ENCODE measurements around the gene SPEF2. TPM values are rescaled to one million over a fixed set of nuclear protein-coding genes. Genes with fewer than 3 reads are reported as not detected.
"Not testable (repeated sequence)": the region's sequence is repeated elsewhere in the genome, so short reads cannot be mapped to it uniquely, and the experiment has no call there.

SPEF2 gene
- total RNA-seq, 1 donor from 2014 or later = 3.7 TPM

- no peak overlapping the region for H3K4me3 ChIP-seq (ENCODE audit: low read length in 3 of 3)
- H3K36me3 ChIP-seq (ENCODE audit: control insufficient read depth in 3 of 3, insufficient read depth in 3 of 3, low read length in 3 of 3) = no peaks in the 10 kb centered on the region
- no peak overlapping the region for H3K9ac ChIP-seq (ENCODE audit: low read depth in 1 of 3, low read length in 3 of 3)
- H3K9me3 ChIP-seq (ENCODE audit: control insufficient read depth in 3 of 3, low read length in 3 of 3) = no peaks in the 10 kb centered on the region
- H3K27ac ChIP-seq (ENCODE audit: low read depth, low read length) = no peak overlapping the region
- peaks cover 0 to 2% (median 0%) of the 10 kb centered on the region in 3 donors for H3K4me1 ChIP-seq (ENCODE audit: control insufficient read depth in 3 of 3, insufficient read depth in 3 of 3, low read length in 3 of 3)
- no peaks in the 10 kb centered on the region for H3K27me3 ChIP-seq (ENCODE audit: control insufficient read depth in 3 of 3, insufficient read depth in 3 of 3, low read length in 3 of 3)
These were observed 225.2 kb downstream of the SPEF2 start for GRCh38 chr5:35842856-35843255.

- not testable (repeated sequence) for H3K4me1 ChIP-seq (ENCODE audit: control insufficient read depth in 3 of 3, insufficient read depth in 3 of 3, low read length in 3 of 3); H3K4me3 ChIP-seq (ENCODE audit: low read length in 3 of 3); H3K36me3 ChIP-seq (ENCODE audit: control insufficient read depth in 3 of 3, insufficient read depth in 3 of 3, low read length in 3 of 3); H3K27ac ChIP-seq (ENCODE audit: low read depth, low read length); H3K27me3 ChIP-seq (ENCODE audit: control insufficient read depth in 3 of 3, insufficient read depth in 3 of 3, low read length in 3 of 3); H3K9ac ChIP-seq (ENCODE audit: low read depth in 1 of 3, low read length in 3 of 3); H3K9me3 ChIP-seq (ENCODE audit: control insufficient read depth in 3 of 3, low read length in 3 of 3)
These were observed 227.8 kb downstream of the SPEF2 start for GRCh38 chr5:35845508-35845907.

GRCh38 chr5:35847491-35847890, 229.8 kb downstream of the SPEF2 start:
- H3K27ac ChIP-seq (ENCODE audit: low read depth, low read length) = no peak overlapping the region

GRCh38 chr5:35847961-35848360, 230.3 kb downstream of the SPEF2 start:
- Histone ChIP-seq H3K27ac (ENCODE audit: low read depth, low read length) (no peak overlapping the region), H3K9me3 (ENCODE audit: control insufficient read depth in 3 of 3, low read length in 3 of 3) (no peaks in the 10 kb centered on the region), H3K4me3 (ENCODE audit: low read length in 3 of 3) (no peak overlapping the region)

More at GRCh38 chr5:35847491-35847890, 229.8 kb downstream of the SPEF2 start:
- H3K27me3 ChIP-seq (ENCODE audit: control insufficient read depth in 3 of 3, insufficient read depth in 3 of 3, low read length in 3 of 3) = no peaks in the 10 kb centered on the region
- H3K9me3 ChIP-seq (ENCODE audit: control insufficient read depth in 3 of 3, low read length in 3 of 3) = no peaks in the 10 kb centered on the region
- H3K36me3 ChIP-seq (ENCODE audit: control insufficient read depth in 3 of 3, insufficient read depth in 3 of 3, low read length in 3 of 3) = no peaks in the 10 kb centered on the region
- no peak overlapping the region for H3K9ac ChIP-seq (ENCODE audit: low read depth in 1 of 3, low read length in 3 of 3)
- H3K4me3 ChIP-seq (ENCODE audit: low read length in 3 of 3) = no peak overlapping the region
- H3K4me1 ChIP-seq (ENCODE audit: control insufficient read depth in 3 of 3, insufficient read depth in 3 of 3, low read length in 3 of 3) = peaks cover 0 to 6% (median 4%) of the 10 kb centered on the region in 3 donors

GRCh38 chr5:35849860-35850259, 232.2 kb downstream of the SPEF2 start:
- Histone ChIP-seq H3K9ac (ENCODE audit: low read depth in 1 of 3, low read length in 3 of 3) (no peak overlapping the region), H3K9me3 (ENCODE audit: control insufficient read depth in 3 of 3, low read length in 3 of 3) (no peaks in the 10 kb centered on the region), H3K4me1 (ENCODE audit: control insufficient read depth in 3 of 3, insufficient read depth in 3 of 3, low read length in 3 of 3) (peaks cover 0 to 6% (median 4%) of the 10 kb centered on the region in 3 donors), H3K27me3 (ENCODE audit: control insufficient read depth in 3 of 3, insufficient read depth in 3 of 3, low read length in 3 of 3) (no peaks in the 10 kb centered on the region), H3K36me3 (ENCODE audit: control insufficient read depth in 3 of 3, insufficient read depth in 3 of 3, low read length in 3 of 3) (no peaks in the 10 kb centered on the region), H3K4me3 (ENCODE audit: low read length in 3 of 3) (no peak overlapping the region), H3K27ac (ENCODE audit: low read depth, low read length) (no peak overlapping the region)

More at GRCh38 chr5:35847961-35848360, 230.3 kb downstream of the SPEF2 start:
- no peaks in the 10 kb centered on the region for H3K36me3 ChIP-seq (ENCODE audit: control insufficient read depth in 3 of 3, insufficient read depth in 3 of 3, low read length in 3 of 3)
- H3K9ac ChIP-seq (ENCODE audit: low read depth in 1 of 3, low read length in 3 of 3) = no peak overlapping the region
- H3K27me3 ChIP-seq (ENCODE audit: control insufficient read depth in 3 of 3, insufficient read depth in 3 of 3, low read length in 3 of 3) = no peaks in the 10 kb centered on the region
- H3K4me1 ChIP-seq (ENCODE audit: control insufficient read depth in 3 of 3, insufficient read depth in 3 of 3, low read length in 3 of 3) = peaks cover 0 to 6% (median 4%) of the 10 kb centered on the region in 3 donors

GRCh38 chr5:35850967-35851680, 233.5 kb downstream of the SPEF2 start:
- Histone ChIP-seq H3K9ac (ENCODE audit: low read depth in 1 of 3, low read length in 3 of 3) (no peak overlapping the region), H3K4me3 (ENCODE audit: low read length in 3 of 3) (peak overlapping the region; percentile 29 to 38 (median 31)), H3K36me3 (ENCODE audit: control insufficient read depth in 3 of 3, insufficient read depth in 3 of 3, low read length in 3 of 3) (no peaks in the 10 kb centered on the region), H3K27me3 (ENCODE audit: control insufficient read depth in 3 of 3, insufficient read depth in 3 of 3, low read length in 3 of 3) (no peaks in the 10 kb centered on the region), H3K9me3 (ENCODE audit: control insufficient read depth in 3 of 3, low read length in 3 of 3) (no peaks in the 10 kb centered on the region), H3K4me1 (ENCODE audit: control insufficient read depth in 3 of 3, insufficient read depth in 3 of 3, low read length in 3 of 3) (peaks cover 0 to 6% (median 4%) of the 10 kb centered on the region in 3 donors), H3K27ac (ENCODE audit: low read depth, low read length) (no peak overlapping the region)

- H3K27ac ChIP-seq (ENCODE audit: low read depth, low read length) = no peak overlapping the region
- no peaks in the 10 kb centered on the region for H3K36me3 ChIP-seq (ENCODE audit: control insufficient read depth in 3 of 3, insufficient read depth in 3 of 3, low read length in 3 of 3)
- no peak overlapping the region for H3K4me3 ChIP-seq (ENCODE audit: low read length in 3 of 3)
- no peaks in the 10 kb centered on the region for H3K27me3 ChIP-seq (ENCODE audit: control insufficient read depth in 3 of 3, insufficient read depth in 3 of 3, low read length in 3 of 3)
- no peak overlapping the region for H3K9ac ChIP-seq (ENCODE audit: low read depth in 1 of 3, low read length in 3 of 3)
- no peaks in the 10 kb centered on the region for H3K9me3 ChIP-seq (ENCODE audit: control insufficient read depth in 3 of 3, low read length in 3 of 3)
- peaks cover 0 to 6% (median 4%) of the 10 kb centered on the region in 3 donors for H3K4me1 ChIP-seq (ENCODE audit: control insufficient read depth in 3 of 3, insufficient read depth in 3 of 3, low read length in 3 of 3)
These were observed 234.5 kb downstream of the SPEF2 start for GRCh38 chr5:35852084-35852734.

GRCh38 chr5:35852773-35853172, 235.1 kb downstream of the SPEF2 start:
- Histone ChIP-seq H3K4me1 (ENCODE audit: control insufficient read depth in 3 of 3, insufficient read depth in 3 of 3, low read length in 3 of 3) (peaks cover 0 to 4% (median 4%) of the 10 kb centered on the region in 3 donors), H3K9ac (ENCODE audit: low read depth in 1 of 3, low read length in 3 of 3) (no peak overlapping the region), H3K27ac (ENCODE audit: low read depth, low read length) (no peak overlapping the region)

GRCh38 chr5:35853631-35854030, 236.0 kb downstream of the SPEF2 start:
- Histone ChIP-seq H3K27ac (ENCODE audit: low read depth, low read length) (no peak overlapping the region), H3K36me3 (ENCODE audit: control insufficient read depth in 3 of 3, insufficient read depth in 3 of 3, low read length in 3 of 3) (no peaks in the 10 kb centered on the region), H3K27me3 (ENCODE audit: control insufficient read depth in 3 of 3, insufficient read depth in 3 of 3, low read length in 3 of 3) (no peaks in the 10 kb centered on the region), H3K4me1 (ENCODE audit: control insufficient read depth in 3 of 3, insufficient read depth in 3 of 3, low read length in 3 of 3) (peaks cover 0 to 4% (median 4%) of the 10 kb centered on the region in 3 donors), H3K9me3 (ENCODE audit: control insufficient read depth in 3 of 3, low read length in 3 of 3) (no peaks in the 10 kb centered on the region), H3K9ac (ENCODE audit: low read depth in 1 of 3, low read length in 3 of 3) (no peak overlapping the region), H3K4me3 (ENCODE audit: low read length in 3 of 3) (no peak overlapping the region)

More at GRCh38 chr5:35852773-35853172, 235.1 kb downstream of the SPEF2 start:
- Histone ChIP-seq H3K4me3 (ENCODE audit: low read length in 3 of 3) (no peak overlapping the region), H3K36me3 (ENCODE audit: control insufficient read depth in 3 of 3, insufficient read depth in 3 of 3, low read length in 3 of 3) (no peaks in the 10 kb centered on the region), H3K27me3 (ENCODE audit: control insufficient read depth in 3 of 3, insufficient read depth in 3 of 3, low read length in 3 of 3) (no peaks in the 10 kb centered on the region), H3K9me3 (ENCODE audit: control insufficient read depth in 3 of 3, low read length in 3 of 3) (no peaks in the 10 kb centered on the region)

- Histone ChIP-seq H3K9me3 (ENCODE audit: control insufficient read depth in 3 of 3, low read length in 3 of 3) (no peaks in the 10 kb centered on the region), H3K36me3 (ENCODE audit: control insufficient read depth in 3 of 3, insufficient read depth in 3 of 3, low read length in 3 of 3) (no peaks in the 10 kb centered on the region), H3K4me1 (ENCODE audit: control insufficient read depth in 3 of 3, insufficient read depth in 3 of 3, low read length in 3 of 3) (peaks cover 0 to 4% (median 4%) of the 10 kb centered on the region in 3 donors), H3K9ac (ENCODE audit: low read depth in 1 of 3, low read length in 3 of 3) (no peak overlapping the region), H3K4me3 (ENCODE audit: low read length in 3 of 3) (no peak overlapping the region), H3K27ac (ENCODE audit: low read depth, low read length) (no peak overlapping the region), H3K27me3 (ENCODE audit: control insufficient read depth in 3 of 3, insufficient read depth in 3 of 3, low read length in 3 of 3) (no peaks in the 10 kb centered on the region)
These were observed 236.6 kb downstream of the SPEF2 start for GRCh38 chr5:35854248-35854647.
